OCI-LY7 (cell line): ENCODE measurements around the gene LRP10. TPM values are rescaled to one million over a fixed set of nuclear protein-coding genes. Genes with fewer than 3 reads are reported as not detected.

ENCODE experiments used
- BruUV-seq: library from RNA; stranded (reverse); fragments of 400-500 nt; replicated peaks from 2 replicates; lab custom pipeline; 2021; lab: Mats Ljungman, UMichigan
- CTCF ChIA-PET: fragments of 300-600 bp; sonication (Branson Sonifier 250); formaldehyde crosslinking; loops from one replicate; lab custom pipeline; 2022; ENCODE audit warnings: antibody characterized with exemption; ENCODE audit not compliant: unreplicated experiment; lab: Charles Lee
- POLR2A ChIA-PET: fragments of 300-600 bp; sonication (Branson Sonifier 250); formaldehyde crosslinking; loops from one replicate; lab custom pipeline; 2022; ENCODE audit warnings: antibody characterized with exemption; lab: Charles Lee
- DNase-seq: peaks from one replicate; pipeline ENCODE4 v3.0.0-alpha.2; 2015; ENCODE audit warnings: low spot score
- H2AFZ ChIP-seq: fragments of 200-600 bp; sonication (generic), shearing (Covaris generic); 2 replicates; pipeline ENCODE4 v1.6.1; 2014; ENCODE audit warnings: mild to moderate bottlenecking, antibody characterized with exemption, low read length, moderate library complexity
- H3K27ac ChIP-seq: fragments of 200-600 bp; sonication (generic); 2 replicates; pipeline ENCODE4 v1.5.1; 2014; ENCODE audit warnings: mixed run types, low read depth, mild to moderate bottlenecking, moderate library complexity, low read length, inconsistent platforms; ENCODE audit not compliant: poor library complexity, severe bottlenecking
- H3K36me3 ChIP-seq: fragments of 200-600 bp; sonication (generic); 2 replicates; pipeline ENCODE4 v1.6.1; 2014; ENCODE audit warnings: mild to moderate bottlenecking, antibody characterized with exemption, low read length, moderate library complexity, mixed read lengths; ENCODE audit not compliant: insufficient read depth
- H3K4me1 ChIP-seq: fragments of 200-600 bp; sonication (generic); 2 replicates; pipeline ENCODE4 v1.5.1; 2014; ENCODE audit warnings: mild to moderate bottlenecking, low read length; ENCODE audit not compliant: insufficient read depth, poor library complexity, severe bottlenecking
- H3K4me2 ChIP-seq: fragments of 200-600 bp; sonication (generic); 2 replicates; pipeline ENCODE4 v1.6.1; 2014; ENCODE audit warnings: mild to moderate bottlenecking, low read length
- H3K4me3 ChIP-seq: fragments of 200-600 bp; sonication (generic); 2 replicates; pipeline ENCODE4 v1.5.1; 2014; ENCODE audit warnings: mild to moderate bottlenecking, low read depth, low read length; ENCODE audit not compliant: poor library complexity, severe bottlenecking
- H3K79me2 ChIP-seq: fragments of 200-600 bp; sonication (generic); 2 replicates; pipeline ENCODE4 v1.6.1; 2016; ENCODE audit warnings: low read depth, mild to moderate bottlenecking, low read length, moderate library complexity, mixed read lengths; ENCODE audit not compliant: insufficient read depth
- H3K9me2 ChIP-seq: fragments of 200-600 bp; sonication (generic); 2 replicates; pipeline ENCODE4 v1.6.1; 2016; ENCODE audit warnings: mild to moderate bottlenecking, low read length, mixed read lengths; ENCODE audit not compliant: insufficient read depth
- H3K9me3 ChIP-seq: fragments of 200-600 bp; sonication (generic); 2 replicates; pipeline ENCODE4 v1.6.1; 2014; ENCODE audit warnings: mild to moderate bottlenecking, mixed run types, low read length, mixed read lengths
- H4K20me1 ChIP-seq: fragments of 200-600 bp; sonication (generic); 2 replicates; pipeline ENCODE4 v1.6.1; 2014; ENCODE audit warnings: mild to moderate bottlenecking, antibody characterized with exemption, low read length, moderate library complexity, mixed read lengths; ENCODE audit not compliant: insufficient read depth
- EZH2phosphoT487 ChIP-seq: fragments of 200-600 bp; sonication (generic); IDR thresholded peaks from 2 replicates; pipeline ENCODE4 v1.6.1; 2018; ENCODE audit warnings: low read depth, borderline replicate concordance, mild to moderate bottlenecking, mixed run types, antibody characterized with exemption, low read length, moderate library complexity, mixed read lengths
- intact Hi-C: fragments of 100-400 bp; cut with micrococcal nuclease; formaldehyde crosslinking; loops from one replicate; pipeline ENCODE4 v1.10.0; 2022; ENCODE audit not compliant: unreplicated experiment
- total RNA-seq, 2 experiments: library from RNA; depleted of rRNA in 1 of 2; stranded (reverse); fragments of >200 nt in 1 of 2; shearing (Covaris generic) in 1 of 2; gene quantifications; 2 replicates each; pipeline ENCODE4 v1.2.3, GENCODE V29; 2014 to 2022
- TF ChIP-seq, protein P1 (sequence below): fragments of 200-600 bp; sonication (generic); conservative IDR thresholded peaks from 2 replicates; pipeline ENCODE4 v1.5.1; 2014; ENCODE audit warnings: mild to moderate bottlenecking, antibody characterized with exemption, low read length, moderate library complexity, mixed read lengths

LRP10 gene
- total RNA-seq, 2 experiments from 2014 or later, result 25.5 to 55.1 TPM

DNA sequence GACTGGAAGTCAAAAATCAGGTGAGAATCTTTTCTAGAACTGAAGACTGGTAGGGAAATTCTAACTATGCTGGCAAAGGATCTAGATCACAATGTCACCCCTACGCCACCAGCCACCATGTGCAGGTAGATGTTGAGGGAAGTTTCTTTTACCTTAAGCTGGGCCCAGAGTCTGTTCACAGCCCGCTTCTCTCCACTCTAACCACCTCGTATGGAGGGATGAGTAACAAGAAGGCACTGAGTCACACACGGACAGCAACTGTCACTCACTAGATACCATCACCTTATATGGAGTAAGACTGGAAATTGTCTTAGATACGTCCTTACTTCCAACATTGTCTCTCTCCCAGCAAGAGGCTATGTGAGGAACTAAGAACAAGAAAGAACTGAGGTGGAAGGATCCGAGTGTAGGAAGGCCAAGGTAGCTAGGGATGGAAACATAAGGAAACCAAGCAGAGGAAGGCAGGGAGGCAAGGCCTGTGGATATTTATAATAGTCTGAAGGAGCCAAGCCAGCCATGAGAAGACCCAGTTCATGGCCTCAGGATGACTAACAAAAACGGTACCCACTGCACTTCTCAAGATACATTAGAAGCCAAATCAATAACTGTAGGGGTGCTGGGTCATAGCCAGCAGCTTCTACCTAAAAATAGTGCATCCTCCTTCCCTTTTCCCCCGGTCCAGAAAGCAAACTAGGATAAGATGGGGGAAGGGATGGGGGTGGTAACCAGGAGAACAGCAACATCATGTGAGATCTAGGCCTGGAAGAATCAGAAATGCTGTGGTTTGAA is 27.0 kb downstream of the LRP10 start:
- Histone ChIP-seq H3K9me2 (no peaks in the 10 kb centered on the region), H3K79me2 (no peaks in the 10 kb centered on the region), H3K4me2 (no peak overlapping the region), H3K4me1 (peaks cover 21% of the 10 kb centered on the region), H3K36me3 (peaks cover 53% of the 10 kb centered on the region), H3K27ac (no peak overlapping the region), H4K20me1 (no peaks in the 10 kb centered on the region), H3K9me3 (no peaks in the 10 kb centered on the region), H3K4me3 (no peak overlapping the region), H2AFZ (no peak overlapping the region)
- CTCF ChIA-PET, result interaction anchor here (1.7 kb wide), 1 partner anchor 27 kb away, joined by 11 read pairs; the partner anchor contains the start of gene LRP10
- intact Hi-C loops, result no loop called here
- TF ChIP-seq EZH2phosphoT487, result no peak
- TF ChIP-seq, protein P1, sequence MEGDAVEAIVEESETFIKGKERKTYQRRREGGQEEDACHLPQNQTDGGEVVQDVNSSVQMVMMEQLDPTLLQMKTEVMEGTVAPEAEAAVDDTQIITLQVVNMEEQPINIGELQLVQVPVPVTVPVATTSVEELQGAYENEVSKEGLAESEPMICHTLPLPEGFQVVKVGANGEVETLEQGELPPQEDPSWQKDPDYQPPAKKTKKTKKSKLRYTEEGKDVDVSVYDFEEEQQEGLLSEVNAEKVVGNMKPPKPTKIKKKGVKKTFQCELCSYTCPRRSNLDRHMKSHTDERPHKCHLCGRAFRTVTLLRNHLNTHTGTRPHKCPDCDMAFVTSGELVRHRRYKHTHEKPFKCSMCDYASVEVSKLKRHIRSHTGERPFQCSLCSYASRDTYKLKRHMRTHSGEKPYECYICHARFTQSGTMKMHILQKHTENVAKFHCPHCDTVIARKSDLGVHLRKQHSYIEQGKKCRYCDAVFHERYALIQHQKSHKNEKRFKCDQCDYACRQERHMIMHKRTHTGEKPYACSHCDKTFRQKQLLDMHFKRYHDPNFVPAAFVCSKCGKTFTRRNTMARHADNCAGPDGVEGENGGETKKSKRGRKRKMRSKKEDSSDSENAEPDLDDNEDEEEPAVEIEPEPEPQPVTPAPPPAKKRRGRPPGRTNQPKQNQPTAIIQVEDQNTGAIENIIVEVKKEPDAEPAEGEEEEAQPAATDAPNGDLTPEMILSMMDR, result no peak
- POLR2A ChIA-PET, result interaction anchor here (2.0 to 2.5 kb wide), 2 partner anchors 8 to 25 kb away, joined by 6 to 16 read pairs; no protein-coding TSS in a partner anchor
- no TSS peak for BruUV-seq
- DNase-seq, result no peak

DNA sequence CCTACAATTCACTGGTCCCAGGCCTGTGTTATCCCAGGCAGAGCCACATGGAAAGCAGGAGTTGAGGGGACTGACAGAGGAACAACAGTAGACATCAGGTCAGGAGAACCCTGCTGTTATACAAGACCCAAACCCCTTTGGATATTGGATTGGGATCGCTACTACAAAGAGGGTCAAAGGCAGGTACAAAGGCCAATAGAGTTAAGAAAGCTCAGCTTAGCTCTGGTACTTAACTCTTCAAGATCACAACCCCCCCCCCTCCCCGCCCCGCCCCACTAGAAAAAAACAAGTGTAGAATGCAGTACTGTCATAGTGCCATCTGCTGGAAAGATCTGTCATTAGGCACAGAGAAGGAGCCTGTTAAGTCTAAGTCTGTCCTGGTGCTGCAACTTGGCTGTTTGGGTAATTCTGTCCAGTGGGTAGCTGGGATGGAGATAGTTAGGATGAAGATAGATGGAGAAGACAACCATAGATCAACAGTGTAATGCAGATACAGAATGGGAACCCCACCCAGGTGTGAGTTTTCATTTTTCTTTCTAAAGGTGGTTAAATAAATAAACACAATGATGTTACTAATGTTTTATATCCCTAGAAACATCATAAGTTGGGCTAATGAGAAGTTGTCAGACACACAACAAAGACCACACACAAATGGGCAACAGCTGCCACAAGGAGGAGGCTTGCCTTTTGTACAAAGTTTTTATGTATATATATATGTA is 28.7 kb downstream of the LRP10 start:
- ChIA-PET POLR2A (interaction anchor here (0.7 to 2.5 kb wide), 7 partner anchors 10 to 98 kb away, joined by 3 to 16 read pairs (median 5); no protein-coding TSS in a partner anchor), CTCF (interaction anchor here (1.0 to 1.7 kb wide), 4 partner anchors 11 to 29 kb away, joined by 3 to 11 read pairs (median 4); partner anchors contain the start of gene LRP10)
- no peak overlapping the region for H2AFZ ChIP-seq
- H3K9me2 ChIP-seq, result no peaks in the 10 kb centered on the region
- TF ChIP-seq, protein P1, result peak; percentile 82
- no peak for TF ChIP-seq EZH2phosphoT487
- H4K20me1 ChIP-seq, result no peaks in the 10 kb centered on the region
- peaks cover 70% of the 10 kb centered on the region for H3K36me3 ChIP-seq
- H3K79me2 ChIP-seq, result no peaks in the 10 kb centered on the region
- peak overlapping the region; percentile 19; the same call in 1 of the 2 replicates for H3K4me2 ChIP-seq
- DNase-seq, result peak; percentile 83
- intact Hi-C loops, result loop anchor here (1.0 to 2.0 kb wide), 4 partner anchors 12 to 77 kb away; no protein-coding TSS in a partner anchor
- no TSS peak for BruUV-seq
- H3K9me3 ChIP-seq, result no peaks in the 10 kb centered on the region
- H3K27ac ChIP-seq, result peak overlapping the region; percentile 14
- peaks cover 10% of the 10 kb centered on the region for H3K4me1 ChIP-seq
- H3K4me3 ChIP-seq, result no peak overlapping the region
